Activated T-cell treated with anti-CD3 and anti-CD28 coated beads for 24 hours (primary cell): ENCODE measurements around the gene FAT1.

Experiments
- DNase-seq: peaks from one replicate; pipeline ENCODE4 v3.0.0-alpha.2; 2020; ENCODE audit warnings: low read depth

The FAT1 gene

DNA sequence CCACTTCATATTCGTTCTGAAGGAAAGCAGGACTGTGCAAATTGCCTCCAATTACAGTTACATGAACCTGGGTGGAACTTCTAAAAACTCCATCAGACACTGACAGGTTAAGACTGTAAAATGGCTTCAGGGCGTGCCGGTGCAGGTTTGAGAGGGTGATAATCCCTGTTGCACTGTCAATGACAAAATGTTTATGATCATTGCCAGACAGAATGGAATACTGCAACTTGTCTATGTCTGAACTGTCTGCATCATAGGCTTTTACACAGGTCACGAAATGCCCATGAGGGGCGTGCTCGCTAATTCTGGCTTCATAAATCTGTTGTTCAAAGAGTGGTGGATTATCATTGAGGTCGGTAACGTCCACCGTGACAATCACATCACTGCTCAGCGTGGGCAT lies 104.6 kb downstream of the FAT1 start:
- DNase-seq: no peak

DNA sequence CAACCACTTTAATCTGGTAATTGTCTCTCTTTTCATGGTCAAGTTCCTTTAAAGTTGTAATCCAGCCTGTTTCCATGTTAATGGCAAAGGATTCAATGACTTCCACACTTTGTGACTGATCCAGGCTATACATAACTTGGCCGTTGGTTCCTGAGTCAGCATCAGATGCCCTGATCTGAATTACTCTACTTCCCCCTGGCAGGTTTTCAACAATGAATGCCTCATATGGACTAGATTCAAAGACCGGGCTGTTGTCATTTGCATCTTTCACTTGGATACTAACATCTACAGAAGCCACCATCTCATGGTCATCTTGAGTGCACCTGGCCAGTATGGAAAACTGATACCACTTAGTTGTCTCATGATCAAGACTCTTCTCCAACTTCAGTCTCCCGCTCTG lies 105.7 kb downstream of the FAT1 start:
- DNase-seq: no peak

DNA sequence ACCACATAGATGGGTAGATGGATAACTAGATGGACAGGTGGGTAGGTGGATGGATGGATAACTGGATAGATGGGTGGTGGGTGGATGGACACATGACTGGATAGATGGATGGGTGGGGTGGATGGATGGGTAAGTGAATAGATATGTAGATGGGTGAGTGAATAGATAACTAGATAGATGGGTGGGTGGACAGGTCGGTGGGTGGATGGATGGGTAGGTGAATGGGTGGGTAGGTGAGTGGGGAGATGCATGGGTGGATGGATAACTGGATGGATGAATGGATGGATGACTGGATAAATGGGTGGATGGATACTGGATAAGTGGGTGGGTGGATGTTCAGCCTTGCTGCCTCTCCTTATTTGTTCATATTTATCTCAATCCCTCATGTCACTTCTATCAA lies 116.2 kb downstream of the FAT1 start:
- no peak for DNase-seq

DNA sequence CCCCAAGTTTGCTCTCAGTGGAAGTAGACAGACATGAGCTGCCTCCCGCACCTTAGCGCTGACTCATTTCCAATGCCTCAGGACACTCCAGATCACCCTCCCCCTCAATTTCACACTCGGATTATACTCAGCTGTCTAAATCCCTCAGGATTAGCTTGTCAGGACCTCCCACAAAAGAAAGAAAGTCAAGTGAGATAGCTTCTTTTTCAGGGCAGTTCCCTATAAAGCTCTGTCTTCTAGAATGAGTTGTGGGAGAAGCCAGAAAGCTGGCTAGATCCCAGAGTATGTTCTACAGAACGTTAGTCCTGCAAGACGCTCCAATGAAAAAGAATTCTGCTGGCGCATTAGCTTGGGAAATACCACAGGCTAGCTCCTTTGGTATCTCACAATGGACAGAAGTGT lies 117.1 kb downstream of the FAT1 start:
- DNase-seq: no peak

DNA sequence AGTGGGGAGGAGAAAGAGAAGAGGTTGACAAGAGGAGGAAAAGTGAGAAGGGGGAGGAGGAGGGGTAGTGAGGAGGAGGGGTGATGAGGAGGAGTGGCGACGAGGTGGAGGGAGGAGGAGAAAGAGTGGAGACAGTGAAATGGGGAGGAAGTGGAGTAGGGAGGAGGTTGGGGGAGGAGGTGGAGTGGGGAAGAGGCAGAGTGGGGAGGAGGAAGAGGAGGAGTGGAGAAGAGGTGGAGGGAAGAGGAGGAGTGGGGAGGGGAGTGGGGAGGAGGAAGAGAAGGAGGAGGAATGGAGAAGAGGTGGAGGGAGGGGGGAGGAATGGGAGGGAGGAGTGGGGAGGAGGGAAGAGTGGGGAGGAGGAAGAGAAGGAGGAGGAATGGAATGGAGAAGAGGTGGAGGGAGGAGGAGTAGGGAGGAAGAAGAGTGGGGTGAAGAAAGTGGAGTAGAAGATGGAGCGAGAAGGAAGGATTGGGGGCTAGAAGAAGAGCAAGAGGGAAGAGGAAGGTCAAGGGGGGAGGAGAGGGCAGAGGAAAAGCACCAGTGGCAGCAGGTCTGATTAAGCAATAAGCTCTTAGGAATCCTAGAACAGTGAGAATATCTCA lies 118.3 kb downstream of the FAT1 start:
- no peak for DNase-seq

DNA sequence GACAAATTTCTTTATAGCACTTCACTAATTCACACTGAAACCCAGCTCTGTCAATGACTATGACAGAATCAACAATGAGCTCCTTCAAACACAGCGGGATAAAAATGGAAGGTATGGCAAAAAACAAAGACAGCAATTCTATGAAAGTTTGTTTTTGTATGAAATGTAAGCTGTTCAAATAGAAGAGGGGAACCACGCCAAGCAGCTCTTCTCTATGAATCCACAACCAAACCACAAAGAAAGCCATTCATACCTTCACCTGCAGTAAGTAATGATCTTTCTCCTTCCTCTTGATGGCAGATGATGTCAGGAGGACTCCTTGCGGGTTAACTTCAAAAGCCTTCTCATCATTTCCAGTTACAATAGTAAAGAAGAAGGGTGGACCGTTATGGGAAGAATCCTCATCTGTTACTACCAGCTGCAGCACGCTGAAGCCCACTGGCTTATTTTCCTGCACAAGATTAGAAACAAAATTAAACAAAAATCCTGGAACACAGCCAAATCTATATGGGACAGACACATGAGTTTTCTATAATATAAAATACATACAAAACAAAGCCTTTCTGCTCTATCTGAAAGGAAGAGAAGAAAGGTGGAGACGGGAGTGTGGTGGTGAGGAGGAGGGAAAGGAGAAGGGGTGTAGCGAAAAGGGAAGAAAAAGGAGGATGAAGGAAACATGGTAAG lies 119.4 kb downstream of the FAT1 start:
- no peak for DNase-seq

DNA sequence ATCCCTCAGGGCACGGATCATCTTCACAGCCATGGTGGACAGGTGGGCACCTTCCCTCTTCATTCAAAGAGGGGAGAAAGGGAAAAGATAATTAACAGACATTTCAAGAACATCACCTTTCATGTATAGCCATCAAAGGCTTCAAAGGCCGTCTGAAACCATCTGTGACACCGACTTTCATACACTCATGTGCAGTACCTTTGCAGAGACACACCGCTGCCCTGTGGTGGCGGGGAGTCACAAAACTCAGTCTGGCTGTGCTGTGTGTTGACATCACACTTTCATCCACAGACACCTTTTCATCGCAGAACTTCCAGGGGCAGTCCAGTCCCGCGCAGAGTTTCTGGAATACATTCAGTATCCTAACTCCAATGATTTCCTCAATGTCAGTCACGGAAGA lies 120.7 kb downstream of the FAT1 start:
- DNase-seq: no peak

DNA sequence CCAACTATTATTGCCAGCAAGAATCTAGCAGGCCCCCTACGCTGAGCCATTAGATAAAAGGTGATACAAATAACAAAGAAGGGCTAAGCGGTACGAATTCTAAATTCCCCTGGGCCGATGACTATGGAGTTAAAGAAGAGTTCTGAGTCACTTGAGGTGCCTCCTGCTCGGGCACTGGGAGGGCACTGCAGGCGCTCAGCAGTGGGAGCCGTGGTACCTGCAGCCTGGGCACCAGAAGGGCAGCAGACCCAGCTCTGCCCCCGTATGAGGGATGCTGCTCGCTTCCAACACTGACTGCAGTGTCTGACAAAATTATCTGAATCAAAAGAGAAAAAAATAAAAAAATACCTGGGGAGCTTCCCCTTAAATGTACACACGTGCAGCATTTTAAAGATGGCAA lies 124.2 kb downstream of the FAT1 start:
- no peak for DNase-seq

DNA sequence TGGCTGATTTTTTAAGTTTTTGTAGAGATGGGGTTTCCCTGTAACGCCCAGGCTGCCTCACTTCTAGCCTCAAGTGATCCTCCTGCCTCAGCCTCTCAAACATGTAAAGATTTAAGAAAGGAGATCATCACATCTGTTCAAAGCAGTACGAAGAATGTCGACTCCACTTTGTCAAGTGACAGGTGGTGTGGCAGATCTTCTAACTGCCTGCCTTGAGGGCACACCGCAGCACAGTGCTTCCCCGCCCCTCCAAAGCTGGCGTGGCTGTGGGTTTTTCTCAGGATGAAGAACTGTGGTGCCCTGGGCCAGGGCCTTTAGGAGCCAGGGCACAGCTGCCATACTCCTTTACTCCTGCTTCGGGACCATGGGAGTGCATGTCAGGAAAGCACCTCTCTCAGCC lies 125.0 kb downstream of the FAT1 start:
- DNase-seq: no peak

DNA sequence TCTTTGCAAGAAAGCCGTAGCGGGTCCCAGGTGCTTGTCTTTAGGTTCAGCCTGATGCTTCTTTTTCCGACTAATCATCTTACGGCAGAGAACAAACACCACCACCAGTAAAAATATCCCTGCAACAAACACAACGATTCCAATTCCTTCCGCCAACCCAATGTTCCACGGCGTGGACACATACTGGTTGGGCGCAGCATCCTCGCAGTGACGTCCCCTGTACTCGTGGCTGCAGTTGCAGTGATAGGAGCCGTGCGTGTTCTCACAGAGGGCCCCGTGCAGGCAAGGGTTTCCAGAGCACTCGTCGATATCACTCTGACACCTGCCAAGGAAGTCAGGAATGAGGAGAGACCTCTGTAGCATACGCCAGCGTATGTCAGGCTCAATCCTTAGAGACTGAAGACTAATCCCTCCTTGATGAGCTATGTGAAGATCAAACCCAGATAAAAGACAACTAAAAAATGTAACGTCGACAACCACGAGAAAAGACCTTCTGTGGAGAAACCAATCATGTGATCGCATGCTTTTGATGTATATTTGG lies 126.7 kb downstream of the FAT1 start:
- no peak for DNase-seq

DNA sequence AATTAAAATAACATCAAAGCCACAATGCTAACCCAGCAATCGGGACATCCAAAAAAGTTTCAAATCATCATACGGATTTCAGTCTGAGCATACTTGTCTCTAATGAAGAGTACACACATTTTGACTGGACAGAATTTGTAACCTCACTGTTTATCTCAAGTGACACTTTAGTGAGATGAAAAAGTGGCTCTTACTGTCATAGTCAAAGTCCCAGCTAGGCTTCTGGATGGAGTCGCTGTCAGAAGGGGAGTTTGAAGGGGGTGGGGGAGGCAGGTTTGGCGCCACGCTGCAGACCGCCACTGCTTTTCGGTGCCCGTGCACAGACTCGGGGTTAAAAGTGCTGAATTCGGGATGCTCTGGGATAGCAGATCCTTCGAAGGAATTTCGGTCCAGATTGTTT lies 127.3 kb downstream of the FAT1 start:
- DNase-seq: no peak

DNA sequence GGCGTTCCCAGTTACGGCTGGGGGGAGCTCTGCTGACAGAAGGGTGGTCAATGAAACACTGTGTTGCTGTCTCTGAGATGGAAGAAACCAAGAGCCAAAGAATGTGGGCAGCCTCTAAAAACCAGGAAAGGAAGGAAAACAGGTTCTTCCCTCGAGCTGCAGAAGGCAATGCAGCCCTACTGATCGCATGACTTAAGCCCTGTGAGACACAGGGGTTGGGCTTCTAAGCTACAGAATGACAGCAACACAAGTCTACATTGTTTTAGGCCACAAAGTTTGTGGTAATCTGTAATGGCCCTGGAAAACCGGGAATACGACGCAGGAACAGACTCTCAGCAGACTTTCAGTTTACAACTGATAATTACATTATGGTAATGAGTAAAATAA lies 130.1 kb downstream of the FAT1 start:
- no peak for DNase-seq

DNA sequence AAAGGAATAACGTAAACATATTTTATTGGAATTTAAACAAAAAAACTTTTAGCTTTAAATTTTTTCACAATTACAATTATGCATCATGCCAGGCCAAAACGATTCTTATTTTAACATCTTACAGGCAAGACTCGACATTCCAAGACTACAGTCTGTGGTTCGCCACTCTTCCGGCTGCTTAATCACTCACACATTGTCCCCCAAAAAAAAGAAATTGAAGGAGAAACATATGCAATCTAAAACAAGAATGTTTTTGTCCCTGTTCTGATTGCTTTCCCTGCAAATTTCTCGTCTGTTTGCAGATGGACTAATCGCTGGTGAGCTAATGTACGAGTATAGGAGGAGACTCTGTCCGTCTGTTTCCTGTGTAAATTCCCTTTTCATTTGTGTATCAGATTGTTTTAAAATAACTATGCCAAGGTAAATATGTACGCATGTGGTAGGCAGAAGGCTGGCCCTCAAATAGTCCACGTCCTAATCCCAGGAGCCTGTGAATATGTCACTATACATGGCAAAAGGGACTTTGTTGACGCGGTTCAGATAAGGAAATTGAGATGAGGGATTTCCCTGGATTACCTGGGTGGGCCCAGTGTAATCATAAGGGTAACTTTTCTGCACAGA lies 130.6 kb downstream of the FAT1 start:
- no peak for DNase-seq

DNA sequence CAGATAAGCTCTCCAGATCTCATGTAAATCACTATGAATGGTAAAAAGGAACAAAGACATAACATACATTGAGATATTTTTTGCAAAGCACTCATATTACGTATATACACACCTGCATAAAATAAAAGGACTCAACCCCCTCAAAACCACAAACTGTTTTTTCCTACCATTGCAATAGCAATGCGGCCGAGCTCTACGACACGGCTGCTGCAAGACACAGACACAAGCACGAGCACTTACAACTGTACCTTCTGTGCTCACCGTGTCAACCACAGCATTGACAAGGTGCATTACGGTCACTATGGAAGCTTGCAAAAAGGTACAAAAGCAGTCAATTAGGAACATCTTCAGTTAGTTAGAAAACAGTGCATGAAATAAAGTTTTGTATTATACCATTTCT lies 131.2 kb downstream of the FAT1 start:
- no peak for DNase-seq

DNA sequence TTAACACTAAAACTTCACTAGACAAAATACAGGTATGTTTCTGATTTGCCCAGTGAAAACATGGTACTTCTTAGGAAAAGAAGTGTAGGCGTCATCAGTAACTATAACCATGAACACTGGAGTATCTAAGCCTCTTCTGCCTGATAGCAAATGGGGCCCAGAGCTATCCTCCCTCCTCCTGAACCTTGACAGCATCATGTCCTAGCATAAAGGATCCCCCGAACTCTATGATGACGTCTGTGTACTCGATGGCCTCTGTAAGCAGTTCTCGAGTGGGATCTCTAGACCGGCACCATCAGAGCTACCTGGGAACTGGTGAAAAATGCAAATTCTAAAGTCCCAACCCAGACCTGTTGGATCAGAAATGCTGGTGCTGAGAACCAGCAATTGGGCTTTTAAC lies 132.0 kb downstream of the FAT1 start:
- DNase-seq: no peak

DNA sequence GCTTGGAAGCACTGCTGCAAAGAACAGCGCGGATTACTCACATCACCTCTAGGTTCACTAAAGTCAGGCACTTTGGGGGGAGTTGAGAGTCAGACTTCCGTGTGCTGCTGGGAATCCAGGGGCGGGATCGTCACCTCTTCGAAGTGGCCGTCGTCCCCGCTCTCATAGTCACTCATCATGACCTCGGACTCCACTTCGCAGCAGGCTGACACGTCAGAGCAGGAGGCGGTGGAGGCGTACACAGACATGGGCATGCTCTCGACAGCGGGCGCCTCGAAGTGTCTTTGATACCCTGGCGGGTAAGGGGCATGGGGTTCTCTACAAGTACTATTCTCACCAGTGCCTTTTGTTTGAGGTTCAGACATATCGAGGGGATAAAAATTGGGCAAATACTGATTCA lies 135.2 kb downstream of the FAT1 start:
- DNase-seq: no peak

DNA sequence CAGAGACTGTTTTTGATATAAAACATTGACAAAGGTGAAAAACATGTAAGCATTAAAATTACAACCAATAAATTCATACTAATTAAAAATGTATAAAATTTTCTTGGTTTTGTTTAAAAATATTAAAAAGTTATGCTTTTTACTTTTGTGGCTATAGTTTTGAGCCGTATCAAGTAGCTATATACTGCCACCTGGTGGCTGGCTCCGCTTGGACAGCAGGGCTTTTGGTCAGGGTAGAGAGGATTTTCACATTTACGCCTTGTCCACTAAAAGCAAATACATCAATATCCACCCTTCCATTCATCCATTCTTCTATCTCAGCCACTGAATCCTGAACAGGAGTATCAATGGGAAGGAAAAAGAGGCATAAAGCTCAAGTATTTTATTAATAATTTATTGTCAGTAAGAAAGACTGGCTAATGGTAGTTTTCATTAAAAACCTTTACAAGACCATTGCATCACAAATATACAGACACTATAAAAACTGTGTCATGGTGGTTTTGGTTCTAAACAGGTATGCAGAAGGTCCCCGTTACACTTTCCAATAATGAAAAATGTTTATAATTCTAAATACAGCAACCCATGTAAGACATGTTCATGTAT lies 136.1 kb downstream of the FAT1 start:
- peak; percentile 23 for DNase-seq

DNA sequence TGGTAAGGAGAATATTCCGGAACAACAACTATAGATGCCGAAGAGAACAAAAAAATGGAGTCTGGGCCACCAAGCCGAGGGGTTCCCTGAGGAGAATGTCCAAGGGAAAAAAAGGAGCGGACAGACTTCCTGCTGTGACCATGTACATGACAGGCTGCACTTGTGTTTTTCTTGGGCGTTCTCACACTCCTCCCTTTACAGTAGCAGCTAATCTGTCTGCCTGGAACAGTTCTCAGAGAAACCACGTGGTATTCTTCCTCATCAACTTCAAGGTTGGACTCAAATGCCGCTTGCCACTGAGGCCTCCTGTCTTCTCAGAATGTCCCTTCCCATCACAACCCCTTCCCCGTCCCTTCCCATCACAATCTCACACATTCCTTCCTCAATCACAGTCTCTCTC lies 137.5 kb downstream of the FAT1 start:
- no peak for DNase-seq

DNA sequence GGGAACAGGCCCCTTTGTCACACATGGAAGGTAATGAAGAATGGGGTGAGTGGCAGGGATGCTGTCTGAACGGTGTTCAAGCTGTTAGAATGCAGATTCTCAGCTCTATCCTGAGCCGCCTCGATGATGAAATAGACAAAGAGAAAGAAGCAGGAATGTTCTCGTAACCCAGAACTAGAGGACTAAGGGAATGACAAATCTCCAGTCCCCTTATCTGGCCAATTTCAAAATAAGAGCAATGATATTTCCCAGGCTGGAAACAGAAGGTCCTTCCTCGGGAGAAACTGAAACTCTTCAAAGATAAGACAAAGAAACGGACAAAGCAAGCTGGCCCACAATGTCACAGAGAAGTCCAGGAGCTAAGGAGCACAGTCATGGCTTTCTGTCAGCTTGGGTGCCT lies 138.7 kb downstream of the FAT1 start:
- DNase-seq: no peak

DNA sequence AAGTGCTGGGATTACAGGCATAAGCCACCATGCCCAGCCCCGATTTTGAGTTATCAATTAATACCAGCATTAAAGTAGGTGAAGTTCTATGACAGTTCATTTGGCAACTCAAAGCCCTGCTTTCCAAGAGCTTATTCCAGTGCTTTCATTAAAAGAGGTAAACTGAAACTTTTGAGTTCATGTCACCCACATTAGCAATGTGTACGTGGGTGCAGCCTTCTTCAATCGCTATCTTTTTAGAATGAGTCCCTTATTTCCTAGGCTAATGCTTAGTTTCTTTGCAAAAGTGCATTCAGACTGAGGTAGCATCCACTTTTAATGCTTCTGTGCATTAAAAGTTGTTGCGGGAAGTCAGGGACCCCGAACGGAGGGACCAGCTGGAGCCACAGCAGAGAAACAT lies 142.2 kb downstream of the FAT1 start:
- no peak for DNase-seq

DNA sequence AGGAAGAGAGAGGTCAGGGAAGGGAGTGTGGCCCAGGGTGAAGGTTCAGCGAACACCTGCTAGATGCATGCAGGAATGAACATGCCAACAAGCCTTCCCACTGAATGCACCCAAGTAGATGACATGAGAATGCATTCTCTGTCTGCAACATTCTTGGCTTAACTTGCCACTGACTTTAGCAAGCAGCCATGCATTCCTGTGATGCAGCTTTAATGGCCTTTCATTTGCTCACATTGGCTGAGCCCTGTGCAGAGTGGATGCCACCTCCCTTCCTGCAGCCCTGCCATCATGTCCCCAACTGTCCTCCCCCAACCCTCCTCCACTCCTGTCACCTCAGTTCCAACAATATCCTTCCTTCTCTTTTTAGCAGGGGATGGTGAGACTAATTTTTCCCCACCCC lies 143.0 kb downstream of the FAT1 start:
- no peak for DNase-seq

DNA sequence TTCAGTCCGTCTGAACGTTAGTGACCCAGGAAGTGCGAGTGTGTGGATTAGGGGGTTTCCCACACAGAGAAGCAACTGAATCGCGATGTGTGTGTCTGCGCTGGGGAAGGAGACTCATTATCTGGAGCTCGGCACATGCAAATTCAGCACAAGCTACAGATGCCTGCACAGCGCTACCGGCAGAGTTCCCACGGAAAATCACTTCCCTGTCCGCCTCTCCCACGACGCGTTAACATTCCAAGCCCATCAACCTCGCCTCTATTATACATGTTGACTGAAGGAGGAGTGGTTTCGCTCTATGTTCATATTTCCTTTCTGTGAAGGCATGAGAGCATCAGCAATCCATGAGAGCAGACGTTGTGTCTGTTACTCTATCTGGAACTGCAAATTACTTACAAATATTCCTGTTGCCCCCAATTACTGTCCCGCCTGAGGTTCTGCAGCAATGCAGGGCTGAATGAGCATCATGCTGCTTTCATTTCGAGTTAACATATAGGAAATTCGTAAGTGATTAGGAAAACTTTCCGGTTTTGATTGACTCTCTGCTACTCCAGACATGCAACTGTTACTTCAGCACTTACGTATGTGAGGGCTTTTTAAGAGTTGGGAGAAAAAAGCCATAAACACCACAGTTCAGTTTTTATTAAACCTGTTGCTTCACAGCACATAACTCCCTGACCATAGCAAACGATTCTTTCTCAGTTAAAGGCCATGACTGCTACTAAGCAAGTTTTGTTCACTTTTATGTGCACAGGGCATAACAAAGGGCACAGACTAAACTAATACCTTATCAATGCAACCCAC lies 153.3 kb downstream of the FAT1 start:
- DNase-seq: no peak
